Astrocyte (in vitro differentiated cells and primary cell): ENCODE data around the gene PNRC2. TPM values are rescaled to one million over a fixed set of nuclear protein-coding genes. Genes with fewer than 3 reads are reported as not detected.

Source experiments
- DNase-seq: peaks from one replicate; pipeline ENCODE4 v3.0.0-alpha.2; 2010; ENCODE audit warnings: low read depth
- FAIRE-seq: peaks from 2 replicates; lab custom pipeline; 2011; peaks lifted over from hg19 to GRCh38; lab: Jason Lieb, UNC
- H2AFZ ChIP-seq: 2 replicates; pipeline ENCODE4 v1.6.0; 2012; ENCODE audit warnings: low read depth, low read length, inconsistent platforms
- H3K27ac ChIP-seq: 2 replicates; pipeline ENCODE4 v1.5.1; 2011; ENCODE audit warnings: low read depth, low read length, inconsistent platforms
- H3K27me3 ChIP-seq: 2 replicates; pipeline ENCODE4 v1.6.0; 2011; ENCODE audit warnings: low read length, inconsistent platforms; ENCODE audit not compliant: insufficient read depth
- H3K36me3 ChIP-seq: 2 replicates; pipeline ENCODE4 v1.5.1; 2011; ENCODE audit warnings: low read length, inconsistent platforms; ENCODE audit not compliant: insufficient read depth
- H3K4me1 ChIP-seq: 2 replicates; pipeline ENCODE4 v1.5.1; 2011; ENCODE audit warnings: low read length, inconsistent platforms; ENCODE audit not compliant: insufficient read depth
- H3K4me2 ChIP-seq: 2 replicates; pipeline ENCODE4 v1.6.0; 2012; ENCODE audit warnings: low read length, inconsistent platforms
- H3K4me3 ChIP-seq: 2 replicates; pipeline ENCODE4 v1.5.1; 2011; ENCODE audit warnings: low read depth, mild to moderate bottlenecking, low read length, inconsistent platforms; ENCODE audit not compliant: insufficient read depth
- H3K79me2 ChIP-seq: 2 replicates; pipeline ENCODE4 v1.6.0; 2012; ENCODE audit warnings: mild to moderate bottlenecking, low read length, inconsistent platforms; ENCODE audit not compliant: insufficient read depth
- H3K9ac ChIP-seq: 2 replicates; pipeline ENCODE4 v1.6.0; 2012; ENCODE audit warnings: mild to moderate bottlenecking, low read length, inconsistent platforms
- H3K9me3 ChIP-seq: 2 replicates; pipeline ENCODE4 v1.5.1; 2012; ENCODE audit warnings: low read depth, mild to moderate bottlenecking, low read length, inconsistent platforms; ENCODE audit not compliant: insufficient read depth
- H4K20me1 ChIP-seq: 2 replicates; pipeline ENCODE4 v1.6.0; 2012; ENCODE audit warnings: low read length, inconsistent platforms; ENCODE audit not compliant: insufficient read depth
- H3K27ac Mint-ChIP-seq: one replicate; pipeline ENCODE4 v1.8.0; 2021; ENCODE audit warnings: mild to moderate bottlenecking, mixed read lengths; ENCODE audit not compliant: unreplicated experiment
- H3K27me3 Mint-ChIP-seq: one replicate; pipeline ENCODE4 v1.8.0; 2021; ENCODE audit warnings: low read depth, mixed read lengths; ENCODE audit not compliant: unreplicated experiment
- H3K36me3 Mint-ChIP-seq: one replicate; pipeline ENCODE4 v1.8.0; 2021; ENCODE audit warnings: low read depth, mixed read lengths; ENCODE audit not compliant: unreplicated experiment
- H3K4me1 Mint-ChIP-seq: one replicate; pipeline ENCODE4 v1.8.0; 2021; ENCODE audit warnings: low read depth, mixed read lengths; ENCODE audit not compliant: unreplicated experiment
- H3K4me3 Mint-ChIP-seq: one replicate; pipeline ENCODE4 v1.8.0; 2021; ENCODE audit warnings: mild to moderate bottlenecking, moderate library complexity, mixed read lengths; ENCODE audit not compliant: unreplicated experiment
- H3K9me3 Mint-ChIP-seq: one replicate; pipeline ENCODE4 v1.8.0; 2021; ENCODE audit warnings: mild to moderate bottlenecking, mixed read lengths; ENCODE audit not compliant: unreplicated experiment
- CTCF ChIP-seq: IDR thresholded peaks from 2 replicates; pipeline ENCODE4 v1.5.1; 2011; ENCODE audit warnings: low read depth, mild to moderate bottlenecking, inconsistent platforms, low read length, moderate library complexity; ENCODE audit not compliant: insufficient read depth
- EZH2 ChIP-seq: IDR thresholded peaks from 2 replicates; pipeline ENCODE4 v1.6.1; 2012; ENCODE audit warnings: mild to moderate bottlenecking, low read length, inconsistent platforms; ENCODE audit not compliant: insufficient read depth
- total RNA-seq: library from RNA; stranded (reverse); gene quantifications from 2 replicates; pipeline ENCODE4 v1.2.1, GENCODE V29; 2021

The PNRC2 gene
- total RNA-seq, 1 donor from 2014 or later: 83.8 TPM

- no peaks in the 10 kb centered on the region for H3K27me3 Mint-ChIP-seq
- Histone ChIP-seq H3K4me2 (no peak overlapping the region), H4K20me1 (no peaks in the 10 kb centered on the region), H3K27me3 (no peaks in the 10 kb centered on the region), H3K4me3 (no peak overlapping the region), H3K36me3 (no peaks in the 10 kb centered on the region), H3K9me3 (no peaks in the 10 kb centered on the region), H3K27ac (no peak overlapping the region), H3K79me2 (no peaks in the 10 kb centered on the region), H3K9ac (no peak overlapping the region), H3K4me1 (no peaks in the 10 kb centered on the region), H2AFZ (no peak overlapping the region)
- FAIRE-seq (no peak), DNase-seq (no peak)
- TF ChIP-seq EZH2: no peak
- TF ChIP-seq CTCF: no peak
- H3K4me3 Mint-ChIP-seq: no peak overlapping the region
- no peaks in the 10 kb centered on the region for H3K9me3 Mint-ChIP-seq
- H3K36me3 Mint-ChIP-seq: no peaks in the 10 kb centered on the region
- H3K4me1 Mint-ChIP-seq: peaks cover 1% of the 10 kb centered on the region
- no peak overlapping the region for H3K27ac Mint-ChIP-seq
These were observed 37.1 kb downstream of the PNRC2 start for GRCh38 chr1:23996700-23997229.

- no peak overlapping the region for H3K4me3 ChIP-seq
- H3K4me1 ChIP-seq: no peaks in the 10 kb centered on the region
- H3K36me3 ChIP-seq: no peaks in the 10 kb centered on the region
- TF ChIP-seq EZH2 (no peak), CTCF (no peak)
- Mint-ChIP-seq H3K36me3 (no peaks in the 10 kb centered on the region), H3K27me3 (no peaks in the 10 kb centered on the region), H3K4me3 (no peak overlapping the region), H3K9me3 (no peaks in the 10 kb centered on the region), H3K27ac (no peak overlapping the region), H3K4me1 (peaks cover 1% of the 10 kb centered on the region)
- no peak overlapping the region for H3K4me2 ChIP-seq
- H3K9ac ChIP-seq: no peak overlapping the region
- H3K79me2 ChIP-seq: no peaks in the 10 kb centered on the region
- DNase-seq (no peak), FAIRE-seq (no peak)
- no peak overlapping the region for H2AFZ ChIP-seq
- H3K27ac ChIP-seq: no peak overlapping the region
- no peaks in the 10 kb centered on the region for H4K20me1 ChIP-seq
- no peaks in the 10 kb centered on the region for H3K9me3 ChIP-seq
- H3K27me3 ChIP-seq: no peaks in the 10 kb centered on the region
These were observed 38.2 kb downstream of the PNRC2 start for GRCh38 chr1:23997812-23998211.

GRCh38 chr1:23999156-23999671 is 39.6 kb downstream of the PNRC2 start:
- Histone ChIP-seq H3K4me1 (peaks cover 2% of the 10 kb centered on the region), H3K4me3 (no peak overlapping the region), H3K9me3 (no peaks in the 10 kb centered on the region), H3K27me3 (no peaks in the 10 kb centered on the region), H4K20me1 (no peaks in the 10 kb centered on the region), H3K9ac (no peak overlapping the region), H3K36me3 (no peaks in the 10 kb centered on the region), H3K27ac (no peak overlapping the region), H3K79me2 (no peaks in the 10 kb centered on the region), H2AFZ (no peak overlapping the region), H3K4me2 (no peak overlapping the region)
- Mint-ChIP-seq H3K4me3 (no peak overlapping the region), H3K4me1 (peaks cover 7% of the 10 kb centered on the region), H3K27ac (no peak overlapping the region), H3K27me3 (peaks cover 6% of the 10 kb centered on the region), H3K9me3 (peaks cover 4% of the 10 kb centered on the region), H3K36me3 (no peaks in the 10 kb centered on the region)
- no peak for FAIRE-seq
- DNase-seq: peak; percentile 47
- TF ChIP-seq EZH2: no peak
- no peak for TF ChIP-seq CTCF
